CD1c-positive myeloid dendritic cell (primary cell): ENCODE results near the gene ASB3.
"Not testable (repeated sequence)": the region's sequence is repeated elsewhere in the genome, so short reads cannot be mapped to it uniquely, and the experiment has no call there.

Experiments
- DNase-seq: peaks from one replicate; pipeline ENCODE4 v3.0.0-alpha.2; 2016; ENCODE audit errors: extremely low spot score

Gene ASB3

GRCh38 chr2:53786705-53787613, at the start of gene ASB3, which contains the start of gene ERLEC1:
Gene ASB3 (minus strand): TSS chr2:53786953. CDS start chr2:53765572, 21,381 bp downstream.
Gene ERLEC1 (plus strand): TSS chr2:53787044. CDS start chr2:53787211, 167 bp downstream.
- DNase-seq = peak; percentile 91

DNA sequence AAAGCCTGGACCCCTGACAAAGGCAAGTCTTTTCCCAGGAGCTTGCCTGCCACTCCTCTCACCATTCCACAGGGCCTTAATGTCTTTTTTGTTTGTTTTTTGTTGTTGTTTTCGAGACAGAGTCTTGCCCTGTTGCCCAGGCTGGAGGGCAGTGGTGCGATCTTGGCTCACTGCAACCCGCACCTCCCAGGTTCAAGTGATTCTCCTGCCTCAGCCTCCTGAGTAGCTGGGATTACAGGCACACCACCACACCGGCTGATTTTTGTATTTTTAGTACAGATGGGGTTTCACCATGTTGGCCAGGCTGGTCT, 43.2 kb upstream of the ASB3 start:
- DNase-seq = not testable (repeated sequence)

DNA sequence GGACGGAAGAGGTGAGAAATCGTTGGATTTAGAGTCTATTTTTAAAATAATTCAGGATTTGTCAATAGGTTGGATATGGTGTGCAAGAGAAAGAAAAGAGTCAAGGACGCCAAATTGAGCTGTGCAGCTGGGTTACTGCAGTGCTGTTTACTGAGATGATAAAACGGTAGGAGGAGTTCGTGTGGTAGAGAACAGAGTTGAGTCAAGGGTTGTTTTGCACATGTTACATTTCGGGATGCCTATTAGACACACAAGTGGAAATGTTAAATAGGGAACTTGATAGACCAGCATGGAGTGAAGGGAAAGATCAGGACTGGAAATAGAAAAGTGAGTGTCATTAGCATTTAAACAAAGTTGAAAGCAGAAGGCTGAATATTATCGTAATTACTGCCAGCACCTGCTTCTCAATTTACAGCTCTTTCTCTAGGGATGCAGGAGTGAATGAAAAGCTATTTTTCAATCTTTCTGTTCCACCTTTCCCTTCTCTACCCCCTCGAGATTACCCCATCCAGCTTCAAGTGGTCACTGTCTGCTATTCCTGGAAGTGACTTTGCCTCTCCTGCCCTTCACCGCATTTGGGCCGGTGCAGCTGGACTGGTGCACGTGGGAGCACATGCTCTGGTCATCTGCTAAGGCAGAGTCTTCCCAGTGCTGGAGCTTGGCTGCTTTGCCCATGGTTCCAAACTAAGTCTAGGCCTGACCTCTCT, 42.7 kb upstream of the ASB3 start:
- DNase-seq = no peak

DNA sequence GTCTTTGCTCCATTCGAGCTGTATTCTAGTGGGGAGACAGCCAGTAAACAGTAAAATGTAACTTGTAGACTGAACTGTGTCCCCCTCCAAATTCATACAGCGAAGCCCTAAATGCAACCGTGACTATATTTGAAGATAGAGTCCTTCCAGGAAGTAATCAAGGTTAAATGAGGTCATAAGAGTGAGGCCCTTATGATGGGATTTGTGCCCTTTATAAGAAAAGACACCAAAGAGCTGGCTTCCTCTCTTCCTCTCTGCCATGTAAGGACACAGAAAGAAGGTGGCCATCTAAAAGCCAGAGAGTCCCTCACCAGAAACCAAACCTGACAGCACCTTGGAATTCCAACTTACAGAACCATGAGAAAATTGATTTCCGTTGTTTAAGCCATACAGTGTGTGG, 41.6 kb upstream of the ASB3 start:
- no peak for DNase-seq

GRCh38 chr2:53827398-53828175, 40.8 kb upstream of the ASB3 start:
- no peak for DNase-seq

DNA sequence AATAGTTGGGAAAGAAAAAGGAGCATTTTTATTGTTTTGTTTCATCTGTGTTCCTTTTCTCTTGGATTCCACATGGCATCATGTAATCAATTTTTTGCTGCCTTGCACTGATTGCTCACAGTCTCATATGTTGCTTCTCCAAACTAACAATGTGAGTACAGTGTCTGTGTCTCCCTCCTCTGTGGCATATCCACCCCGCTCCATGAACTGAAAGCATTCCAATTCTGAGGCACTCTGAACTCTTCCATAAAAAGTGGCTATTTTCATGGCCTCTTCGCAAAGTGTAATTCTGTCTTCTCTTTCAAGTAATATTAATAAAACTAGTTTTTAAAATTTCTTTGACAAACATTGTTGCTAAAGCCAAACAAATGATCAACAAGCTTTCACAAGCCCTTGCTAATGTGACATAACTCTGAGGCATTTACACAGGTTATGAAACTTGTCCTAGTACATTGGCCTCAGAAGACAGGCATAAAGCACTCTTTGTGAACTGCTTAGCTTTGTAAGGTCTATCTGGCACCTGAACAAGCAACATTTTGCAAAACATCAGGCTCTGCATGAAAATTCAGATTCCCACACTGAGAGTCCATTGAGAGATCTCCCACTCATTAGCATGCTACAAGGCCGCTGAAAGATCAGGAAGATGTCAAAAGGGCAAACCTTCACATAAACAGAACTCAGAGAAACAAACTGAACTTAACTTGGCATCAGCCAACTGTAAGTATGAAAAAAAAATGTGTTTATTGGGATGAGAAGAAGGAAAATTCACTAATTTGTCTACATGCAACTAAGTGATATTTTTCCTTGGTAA, 40.0 kb upstream of the ASB3 start:
- DNase-seq = no peak

DNA sequence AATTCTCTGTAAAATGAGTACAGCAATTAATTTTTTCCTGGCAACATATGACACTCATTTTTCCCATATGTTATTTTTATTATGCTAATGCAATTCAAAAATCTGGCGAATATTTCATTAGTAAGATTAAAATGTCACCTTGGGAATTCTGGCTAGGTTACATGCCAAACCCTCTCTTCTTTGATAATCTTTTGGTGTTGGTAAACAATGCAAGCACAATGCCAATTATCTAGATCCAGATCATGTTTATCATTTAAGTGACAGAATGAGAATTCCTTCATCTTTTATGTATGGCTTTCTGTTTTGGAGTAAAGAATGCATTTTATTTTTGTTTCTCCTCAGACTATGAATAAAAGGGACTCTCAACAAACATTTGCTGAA, 39.3 kb upstream of the ASB3 start:
- no peak for DNase-seq

GRCh38 chr2:53823639-53824038, 36.9 kb upstream of the ASB3 start:
- not testable (repeated sequence) for DNase-seq

GRCh38 chr2:53821810-53822209, 35.1 kb upstream of the ASB3 start:
- DNase-seq = no peak

DNA sequence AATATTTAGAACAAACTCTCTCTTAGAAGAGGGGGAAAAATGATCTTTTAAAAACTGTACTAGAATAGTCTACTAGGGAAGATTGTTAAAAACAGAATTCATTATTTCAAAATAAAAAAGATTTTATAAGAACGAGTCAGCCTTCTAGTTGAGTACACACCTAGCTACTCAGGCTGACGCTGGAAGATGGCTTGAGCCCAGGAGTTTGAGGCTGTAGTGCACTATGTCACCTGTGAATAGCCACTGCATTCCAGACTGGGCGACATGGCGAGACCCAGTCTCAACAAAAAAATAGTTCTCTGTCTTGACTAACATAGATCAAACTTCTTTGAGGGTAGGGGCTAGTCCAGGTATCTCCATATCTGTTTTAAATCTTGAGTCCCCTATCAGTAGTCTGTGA, 34.0 kb upstream of the ASB3 start:
- no peak for DNase-seq

GRCh38 chr2:53820048-53820447, 33.3 kb upstream of the ASB3 start:
- DNase-seq = no peak

DNA sequence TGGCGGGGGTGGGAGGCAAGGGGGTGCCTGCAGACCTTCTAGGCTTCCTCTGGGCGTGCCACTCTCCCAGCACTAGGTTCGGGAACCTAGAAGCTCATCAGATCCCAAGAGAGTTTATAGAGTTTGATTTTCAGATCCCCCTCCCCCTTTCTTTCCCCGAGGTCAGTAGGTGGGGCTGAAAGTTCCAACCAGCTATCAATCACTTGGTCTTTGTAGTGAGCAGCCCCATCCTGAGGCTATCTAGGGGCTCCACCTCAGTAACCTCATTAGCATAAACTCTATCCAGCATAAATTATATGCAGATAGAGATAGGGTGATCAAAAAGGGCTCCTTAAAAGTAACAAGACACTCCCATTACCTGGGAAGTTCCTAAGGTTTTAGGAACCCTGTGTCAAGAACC, 32.9 kb upstream of the ASB3 start:
- DNase-seq = no peak

DNA sequence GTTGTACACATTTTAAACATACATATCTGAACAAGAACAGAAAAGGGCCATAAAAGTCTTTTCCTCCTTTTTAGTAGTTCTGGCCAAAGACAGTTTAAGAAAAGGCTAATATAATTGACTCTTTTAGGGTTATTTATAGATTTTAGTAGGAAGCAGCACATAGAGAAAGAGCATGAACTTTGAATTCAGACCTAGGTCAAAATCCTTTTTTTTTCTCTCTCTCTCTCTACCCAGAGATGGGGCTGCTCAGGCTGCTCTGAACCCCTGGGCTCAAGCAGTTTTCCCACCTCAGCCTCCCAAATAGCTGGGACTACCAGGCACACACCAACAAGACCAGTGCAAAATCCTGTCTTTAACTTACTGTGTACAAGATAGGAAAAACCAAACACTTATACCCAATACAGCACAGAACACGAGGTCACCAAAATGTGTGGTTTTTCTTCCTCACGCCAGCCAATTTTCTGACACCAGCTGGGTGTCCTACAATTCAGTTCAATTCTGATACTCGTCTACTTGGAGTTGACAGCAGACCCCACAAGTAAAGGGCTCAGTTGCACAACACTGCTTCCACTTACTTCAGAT, 32.2 kb upstream of the ASB3 start:
- no peak for DNase-seq

DNA sequence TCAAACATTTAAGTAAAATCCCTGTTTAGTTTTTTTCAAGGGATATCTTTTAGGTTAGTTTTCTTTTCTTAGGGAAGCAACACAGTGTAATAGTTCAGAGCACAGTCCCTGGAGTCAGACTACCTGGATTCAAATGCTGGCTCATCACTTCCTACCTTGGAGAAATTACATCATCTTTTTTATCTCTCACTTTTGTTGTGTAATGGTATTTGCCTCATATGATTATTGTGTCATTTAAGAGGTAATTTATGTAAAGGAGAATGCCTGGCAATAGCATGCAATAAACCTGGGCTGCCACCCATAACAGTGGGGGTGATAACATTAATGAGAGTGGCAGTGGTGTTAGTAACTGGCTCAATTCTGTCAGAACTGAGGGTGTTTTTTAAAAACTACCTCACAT, 26.4 kb upstream of the ASB3 start:
- DNase-seq = no peak

- DNase-seq = no peak
These were observed 24.8 kb upstream of the ASB3 start for GRCh38 chr2:53811601-53812000.

DNA sequence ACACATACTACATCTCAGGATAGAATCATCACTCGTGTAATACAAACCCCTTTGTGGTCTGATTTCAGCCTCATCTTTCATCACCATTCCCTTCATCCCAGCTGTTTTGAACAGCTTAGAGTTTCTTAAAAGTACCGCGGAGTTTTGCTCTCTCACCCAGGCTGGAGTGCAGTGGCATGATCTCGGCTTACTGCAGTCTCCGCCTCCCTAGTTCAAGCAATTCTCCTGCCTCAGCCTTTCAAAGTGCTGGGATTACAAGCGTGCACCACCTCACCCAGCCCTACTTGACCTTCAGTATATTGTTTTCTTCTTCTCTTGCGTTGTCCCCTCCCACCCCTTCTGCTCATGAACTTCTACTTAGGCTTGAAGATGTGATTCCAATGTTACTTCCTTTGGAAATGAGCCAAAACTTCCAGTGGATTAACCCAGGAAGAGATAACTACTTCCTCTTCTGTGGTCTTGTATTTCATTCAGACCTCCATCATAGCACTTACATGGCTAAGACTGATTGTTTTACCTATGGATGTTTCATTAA, 15.9 kb upstream of the ASB3 start:
- peak; percentile 7 for DNase-seq

DNA sequence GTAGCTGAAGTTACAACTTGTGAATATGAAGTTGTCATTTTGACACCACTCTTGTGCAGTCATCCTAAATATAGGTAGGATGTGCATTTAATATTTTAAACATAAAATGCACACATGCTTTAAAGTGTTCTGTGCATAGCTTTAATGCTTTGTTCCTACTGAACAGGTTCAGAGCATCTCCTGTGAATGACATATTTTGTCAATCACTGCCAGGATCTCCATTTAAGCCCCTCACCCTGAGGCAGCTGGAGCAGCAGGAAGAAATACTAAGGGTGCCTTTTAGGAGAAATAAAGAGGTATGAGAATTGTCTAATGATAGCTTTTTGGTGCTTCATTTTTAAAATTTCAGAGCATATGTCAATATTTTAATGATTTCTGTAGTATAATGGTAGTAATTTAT, 14.8 kb upstream of the ASB3 start:
- DNase-seq = no peak

- DNase-seq = no peak
These were observed 7.1 kb upstream of the ASB3 start for GRCh38 chr2:53793821-53794220.

DNA sequence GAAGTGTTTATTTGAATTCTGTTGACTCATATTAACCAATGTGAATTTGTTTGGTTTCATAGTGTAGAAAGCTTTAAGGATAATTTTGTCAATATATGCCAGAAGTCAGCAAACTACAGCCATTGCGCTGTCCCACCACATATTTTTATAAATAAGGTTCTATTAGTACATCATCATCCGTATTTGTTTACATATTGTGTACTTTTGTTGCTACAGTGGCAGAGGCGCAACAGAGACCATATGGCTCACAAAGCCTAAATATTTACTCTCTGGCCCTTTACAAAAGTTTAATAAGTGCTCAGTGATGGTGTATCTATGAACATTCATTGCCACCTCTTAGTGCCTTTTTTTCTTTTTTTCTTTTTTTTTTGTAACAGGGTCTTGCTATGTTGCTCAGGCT, 6.5 kb upstream of the ASB3 start:
- no peak for DNase-seq

DNA sequence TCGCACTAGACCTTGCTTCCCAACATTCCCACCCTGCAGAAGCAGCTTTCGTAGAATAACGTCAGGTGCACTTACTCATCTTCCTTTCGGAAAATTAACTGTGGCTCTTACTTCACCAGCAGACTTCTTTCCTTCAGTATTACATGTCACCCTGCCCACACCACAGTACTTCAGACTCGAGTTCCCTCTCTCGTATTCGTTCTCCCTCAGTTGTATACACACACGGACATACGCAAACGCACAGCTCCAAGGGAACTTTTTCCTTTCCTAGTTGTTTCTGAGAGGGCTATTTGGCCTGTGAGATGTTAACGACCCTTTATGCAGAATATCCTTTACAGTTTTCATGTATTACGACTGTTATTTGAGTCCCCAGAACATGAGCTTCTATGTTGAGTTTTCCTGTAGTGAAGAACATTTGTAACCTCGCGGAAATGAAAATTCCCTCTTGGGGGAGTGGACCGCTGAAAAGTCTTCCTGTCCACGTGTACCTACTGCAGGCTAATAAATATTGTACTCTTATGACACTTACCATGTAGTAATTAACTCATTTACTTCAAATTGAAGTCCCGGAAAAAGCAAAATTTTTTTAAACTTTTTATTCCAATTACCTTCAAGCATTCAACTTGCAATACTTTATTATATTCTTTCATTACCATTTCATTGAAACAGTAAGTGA, 999 bp upstream of the ASB3 start:
- peak; percentile 51 for DNase-seq
